OCI-LY3 (cell line): ENCODE measurements around the gene TFEB.

Experiments
- H2AFZ ChIP-seq: fragments of 200-600, 300-600 bp; shearing (Covaris generic); 2 replicates; pipeline ENCODE4 v1.6.0; 2014; ENCODE audit warnings: antibody characterized with exemption, low read depth, low read length
- H3K27ac ChIP-seq: fragments of 200-600, 300-600 bp; sonication (generic); 2 replicates; pipeline ENCODE4 v1.5.1; 2014; ENCODE audit warnings: mild to moderate bottlenecking, low read length, moderate library complexity, mixed read lengths
- H3K27me3 ChIP-seq: fragments of 200-600, 300-600 bp; sonication (generic); 2 replicates; pipeline ENCODE4 v1.6.1; 2014; ENCODE audit warnings: low read depth, low read length, mixed read lengths
- H3K36me3 ChIP-seq: fragments of 200-600, 300-600 bp; sonication (generic); replicated peaks from 2 replicates; pipeline ENCODE3; 2014; ENCODE audit warnings: low read depth, low read length, mixed read lengths
- H3K4me1 ChIP-seq: fragments of 300-600, 200-600 bp; sonication (generic); 2 replicates; pipeline ENCODE4 v1.6.1; 2014; ENCODE audit warnings: low read length, mixed read lengths
- H3K4me2 ChIP-seq: fragments of 200-600, 300-600 bp; sonication (generic); 2 replicates; pipeline ENCODE4 v1.6.1; 2014; ENCODE audit warnings: low read length, mixed read lengths
- H3K4me3 ChIP-seq: fragments of 300-600, 200-600 bp; sonication (generic); 2 replicates; pipeline ENCODE4 v1.5.1; 2014; ENCODE audit warnings: antibody characterized with exemption, mild to moderate bottlenecking, low read length, moderate library complexity
- H3K79me2 ChIP-seq: fragments of 300-600, 200-600 bp; shearing (Covaris generic); 2 replicates; pipeline ENCODE4 v1.6.1; 2014; ENCODE audit warnings: mild to moderate bottlenecking, low read length, mixed read lengths
- H3K9ac ChIP-seq: fragments of 300-600, 200-600 bp; shearing (Covaris generic); 2 replicates; pipeline ENCODE4 v1.6.0; 2014; ENCODE audit warnings: mild to moderate bottlenecking, low read length, moderate library complexity
- H3K9me3 ChIP-seq: fragments of 200-600, 300-600 bp; shearing (Covaris generic); 2 replicates; pipeline ENCODE4 v1.6.1; 2014; ENCODE audit warnings: low read length, mixed read lengths; ENCODE audit not compliant: insufficient read depth
- H4K20me1 ChIP-seq: fragments of 200-600, 300-600 bp; sonication (generic); 2 replicates; pipeline ENCODE4 v1.6.1; 2016; ENCODE audit warnings: low read length, mixed read lengths; ENCODE audit not compliant: insufficient read depth
- EZH2phosphoT487 ChIP-seq: fragments of 200-600 bp; shearing (Covaris generic); IDR thresholded peaks from 2 replicates; pipeline ENCODE4 v1.6.1; 2018; ENCODE audit warnings: antibody characterized with exemption, mixed run types, low read depth
- TF ChIP-seq, protein P1 (sequence below): fragments of 200-600, 300-600 bp; sonication (generic); IDR thresholded peaks from 2 replicates; pipeline ENCODE4 v1.5.1; 2014; ENCODE audit warnings: antibody characterized with exemption, low read length, low read depth

Gene TFEB

DNA sequence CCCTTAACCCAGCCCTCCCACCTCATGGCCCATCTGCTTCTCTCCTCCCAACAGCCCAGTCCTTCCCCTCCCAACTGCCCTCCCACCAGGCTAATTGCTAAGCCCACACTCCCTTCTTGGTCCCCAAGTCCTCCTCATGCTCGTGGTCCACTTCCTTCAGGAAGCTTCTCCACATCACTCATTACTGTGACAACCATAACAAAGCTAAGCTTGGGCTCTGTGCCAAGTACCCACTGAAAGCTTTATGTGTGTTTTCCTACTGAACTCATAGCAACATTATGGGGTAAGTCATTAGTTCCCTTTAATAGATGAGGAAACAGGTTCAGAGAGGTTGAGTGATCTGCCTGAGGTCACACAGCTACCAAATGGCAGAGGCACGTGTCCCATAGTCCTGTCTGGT is 28.1 kb upstream of the TFEB start:
- no peak overlapping the region for H2AFZ ChIP-seq

DNA sequence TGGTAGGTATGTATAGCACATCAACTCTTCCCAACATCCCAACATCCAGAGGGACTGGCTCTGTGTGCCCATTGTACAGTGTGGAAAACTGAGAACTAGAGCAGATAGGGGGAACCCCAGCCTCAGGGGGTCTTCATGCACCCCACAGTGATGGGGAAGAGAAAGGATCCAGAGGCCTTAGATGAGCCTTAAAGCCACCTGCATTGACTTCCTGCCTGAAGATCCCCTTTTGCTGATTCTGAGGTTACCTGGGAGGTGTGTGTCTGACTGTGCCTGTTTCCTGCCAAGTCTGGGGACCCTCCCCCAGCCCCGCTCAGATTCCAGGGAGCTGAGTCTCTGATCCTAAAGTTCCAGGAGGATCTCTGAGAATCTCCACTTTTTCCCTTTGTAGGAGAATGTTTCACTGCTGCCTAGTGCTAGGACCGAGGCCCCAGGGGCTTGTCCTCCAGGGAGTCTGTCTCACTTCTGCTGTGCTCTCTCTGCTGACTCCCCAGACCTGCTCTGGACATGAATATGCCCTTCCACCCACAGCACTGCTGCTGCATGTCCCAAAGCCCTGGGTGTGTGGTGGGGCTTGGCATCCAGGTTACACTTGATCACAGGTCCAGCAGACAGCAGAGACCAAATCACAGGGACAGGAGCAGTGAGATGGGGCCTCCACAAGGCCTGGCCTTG is 24.6 kb upstream of the TFEB start:
- Histone ChIP-seq H3K4me2 (no peak overlapping the region), H3K27ac (no peak overlapping the region), H3K9ac (no peak overlapping the region), H3K9me3 (no peaks in the 10 kb centered on the region), H3K4me1 (peaks cover 8% of the 10 kb centered on the region), H4K20me1 (no peaks in the 10 kb centered on the region), H3K79me2 (no peaks in the 10 kb centered on the region), H3K36me3 (no peaks in the 10 kb centered on the region), H3K27me3 (no peaks in the 10 kb centered on the region), H2AFZ (no peak overlapping the region), H3K4me3 (no peak overlapping the region)
- no peak for TF ChIP-seq EZH2phosphoT487
- TF ChIP-seq, protein P1, sequence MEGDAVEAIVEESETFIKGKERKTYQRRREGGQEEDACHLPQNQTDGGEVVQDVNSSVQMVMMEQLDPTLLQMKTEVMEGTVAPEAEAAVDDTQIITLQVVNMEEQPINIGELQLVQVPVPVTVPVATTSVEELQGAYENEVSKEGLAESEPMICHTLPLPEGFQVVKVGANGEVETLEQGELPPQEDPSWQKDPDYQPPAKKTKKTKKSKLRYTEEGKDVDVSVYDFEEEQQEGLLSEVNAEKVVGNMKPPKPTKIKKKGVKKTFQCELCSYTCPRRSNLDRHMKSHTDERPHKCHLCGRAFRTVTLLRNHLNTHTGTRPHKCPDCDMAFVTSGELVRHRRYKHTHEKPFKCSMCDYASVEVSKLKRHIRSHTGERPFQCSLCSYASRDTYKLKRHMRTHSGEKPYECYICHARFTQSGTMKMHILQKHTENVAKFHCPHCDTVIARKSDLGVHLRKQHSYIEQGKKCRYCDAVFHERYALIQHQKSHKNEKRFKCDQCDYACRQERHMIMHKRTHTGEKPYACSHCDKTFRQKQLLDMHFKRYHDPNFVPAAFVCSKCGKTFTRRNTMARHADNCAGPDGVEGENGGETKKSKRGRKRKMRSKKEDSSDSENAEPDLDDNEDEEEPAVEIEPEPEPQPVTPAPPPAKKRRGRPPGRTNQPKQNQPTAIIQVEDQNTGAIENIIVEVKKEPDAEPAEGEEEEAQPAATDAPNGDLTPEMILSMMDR: no peak

More for the DNA sequence above, 28.1 kb upstream of the TFEB start:
- Histone ChIP-seq H3K27me3 (no peaks in the 10 kb centered on the region), H3K4me3 (no peak overlapping the region), H3K4me2 (no peak overlapping the region), H3K79me2 (no peaks in the 10 kb centered on the region), H4K20me1 (no peaks in the 10 kb centered on the region), H3K36me3 (no peaks in the 10 kb centered on the region), H3K27ac (no peak overlapping the region), H3K9ac (no peak overlapping the region), H3K4me1 (peaks cover 8% of the 10 kb centered on the region), H3K9me3 (no peaks in the 10 kb centered on the region)
- no peak for TF ChIP-seq EZH2phosphoT487
- TF ChIP-seq, protein P1: no peak

DNA sequence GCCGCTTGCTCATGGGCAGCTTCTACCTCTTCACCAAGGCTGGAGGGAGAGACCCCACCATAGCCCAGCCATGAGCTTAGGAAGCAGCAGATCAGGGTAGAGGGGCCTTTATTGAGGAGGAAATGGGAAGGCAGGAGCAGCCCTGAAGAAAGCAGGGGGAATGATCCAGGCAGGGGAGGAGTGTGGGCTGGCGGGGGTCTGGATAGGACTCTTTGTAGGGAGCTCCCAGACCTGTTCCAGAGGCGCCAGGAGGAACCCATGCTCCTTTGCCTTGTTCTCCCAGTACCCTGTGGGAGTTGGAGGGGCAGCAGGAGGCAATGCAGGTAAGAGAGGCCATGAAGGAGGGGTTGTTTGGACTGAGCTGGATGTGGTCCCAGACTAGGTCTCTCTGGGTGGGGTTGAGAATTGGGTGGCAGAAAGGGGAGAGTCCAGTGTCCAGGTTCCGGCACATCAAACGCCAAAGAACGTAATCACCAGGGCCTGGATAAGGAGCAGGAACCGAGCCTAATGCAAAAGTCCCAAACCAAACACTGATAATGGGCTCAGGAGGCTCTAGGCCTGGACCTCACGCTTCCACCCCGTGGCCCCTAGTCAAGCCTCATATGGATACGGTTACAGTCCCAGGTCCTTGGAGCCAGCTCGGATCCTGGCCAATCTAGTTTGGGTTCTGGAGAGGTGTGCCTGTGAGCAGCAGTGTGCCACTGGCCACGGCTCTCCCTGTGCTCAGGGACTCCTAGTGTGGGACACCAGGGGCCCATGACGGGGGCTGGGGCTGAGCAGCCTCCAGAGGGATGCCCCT is 23.9 kb upstream of the TFEB start:
- Histone ChIP-seq H3K9me3 (no peaks in the 10 kb centered on the region), H3K4me3 (no peak overlapping the region), H3K4me1 (peaks cover 8% of the 10 kb centered on the region), H4K20me1 (no peaks in the 10 kb centered on the region), H3K9ac (no peak overlapping the region), H3K27me3 (peaks cover 3% of the 10 kb centered on the region; the same call in 1 of the 2 replicates), H3K27ac (no peak overlapping the region), H3K4me2 (no peak overlapping the region), H2AFZ (no peak overlapping the region), H3K79me2 (no peaks in the 10 kb centered on the region), H3K36me3 (no peaks in the 10 kb centered on the region)
- TF ChIP-seq, protein P1: no peak
- no peak for TF ChIP-seq EZH2phosphoT487

DNA sequence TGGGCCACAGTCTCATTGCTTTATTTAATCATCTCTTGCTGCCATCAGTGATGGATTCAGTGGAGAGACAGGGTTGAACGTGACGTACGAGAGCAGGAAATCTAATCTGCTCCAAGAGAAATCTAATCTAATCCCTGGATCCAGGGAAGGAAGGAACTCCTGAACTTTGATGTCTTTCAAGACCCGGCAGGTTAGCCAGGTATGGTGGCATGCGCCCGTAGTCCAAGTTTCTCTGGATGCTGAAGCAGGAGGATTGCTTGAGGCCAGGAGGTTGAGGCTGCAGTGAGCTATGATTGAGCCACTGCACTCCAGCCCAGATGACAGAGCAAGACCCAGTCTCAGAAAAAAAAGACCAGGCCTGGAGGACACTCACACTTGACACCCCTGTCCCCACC is 23.2 kb upstream of the TFEB start:
- H3K9me3 ChIP-seq: no peaks in the 10 kb centered on the region
- peaks cover 9% of the 10 kb centered on the region for H3K27me3 ChIP-seq
- H4K20me1 ChIP-seq: no peaks in the 10 kb centered on the region
- H3K9ac ChIP-seq: no peak overlapping the region
- H3K4me2 ChIP-seq: no peak overlapping the region
- no peak overlapping the region for H3K4me3 ChIP-seq
- H3K4me1 ChIP-seq: peaks cover 8% of the 10 kb centered on the region
- H3K27ac ChIP-seq: no peak overlapping the region
- no peaks in the 10 kb centered on the region for H3K36me3 ChIP-seq
- H2AFZ ChIP-seq: no peak overlapping the region
- no peaks in the 10 kb centered on the region for H3K79me2 ChIP-seq
- TF ChIP-seq, protein P1: no peak
- TF ChIP-seq EZH2phosphoT487: no peak
